ENCODE measurements around the gene MPZL2. TPM values are rescaled to one million over a fixed set of nuclear protein-coding genes. Genes with fewer than 3 reads are reported as not detected.

Gene MPZL2
- total and polyA plus RNA-seq, 12 donors: 0.48 to 14.9 (median 5.1) TPM

DNA sequence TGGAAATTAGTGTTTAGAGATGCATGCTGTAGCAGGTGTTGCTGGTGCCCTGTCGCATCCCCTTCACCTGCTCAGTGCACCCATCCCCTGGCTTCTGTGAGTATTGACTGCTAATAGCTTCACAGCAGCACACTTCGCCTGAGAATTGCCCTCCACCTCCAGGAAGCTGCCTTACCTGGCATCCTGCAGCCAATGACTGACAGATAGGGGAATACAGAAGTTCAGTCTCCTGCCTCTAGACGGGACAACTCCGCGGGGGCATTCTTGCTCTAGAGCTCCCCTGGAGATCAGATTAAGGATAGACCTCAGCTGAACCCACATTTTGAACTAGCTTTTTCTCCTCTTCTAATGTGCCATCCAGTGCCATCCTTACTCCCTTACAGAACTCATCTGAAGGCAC is 31.1 kb upstream of the MPZL2 start:
- no peak overlapping the region for H3K4me3 ChIP-seq
- no peaks in the 10 kb centered on the region for H3K36me3 ChIP-seq (replicated peaks in 1 of 2)
- no peaks in the 10 kb centered on the region for H3K4me1 ChIP-seq (replicated peaks in 1 of 2)
- H3K9me3 ChIP-seq (replicated peaks in 1 of 3): no peaks in the 10 kb centered on the region
- no peak for DNase-seq
- 62 to 79% (median 75%) methylated on average over 5 of the region's 5 CpGs for WGBS, 4 donors
- TF ChIP-seq POLR2A (IDR thresholded peaks at IDR 0.05): no peak
- TF ChIP-seq, protein P1, sequence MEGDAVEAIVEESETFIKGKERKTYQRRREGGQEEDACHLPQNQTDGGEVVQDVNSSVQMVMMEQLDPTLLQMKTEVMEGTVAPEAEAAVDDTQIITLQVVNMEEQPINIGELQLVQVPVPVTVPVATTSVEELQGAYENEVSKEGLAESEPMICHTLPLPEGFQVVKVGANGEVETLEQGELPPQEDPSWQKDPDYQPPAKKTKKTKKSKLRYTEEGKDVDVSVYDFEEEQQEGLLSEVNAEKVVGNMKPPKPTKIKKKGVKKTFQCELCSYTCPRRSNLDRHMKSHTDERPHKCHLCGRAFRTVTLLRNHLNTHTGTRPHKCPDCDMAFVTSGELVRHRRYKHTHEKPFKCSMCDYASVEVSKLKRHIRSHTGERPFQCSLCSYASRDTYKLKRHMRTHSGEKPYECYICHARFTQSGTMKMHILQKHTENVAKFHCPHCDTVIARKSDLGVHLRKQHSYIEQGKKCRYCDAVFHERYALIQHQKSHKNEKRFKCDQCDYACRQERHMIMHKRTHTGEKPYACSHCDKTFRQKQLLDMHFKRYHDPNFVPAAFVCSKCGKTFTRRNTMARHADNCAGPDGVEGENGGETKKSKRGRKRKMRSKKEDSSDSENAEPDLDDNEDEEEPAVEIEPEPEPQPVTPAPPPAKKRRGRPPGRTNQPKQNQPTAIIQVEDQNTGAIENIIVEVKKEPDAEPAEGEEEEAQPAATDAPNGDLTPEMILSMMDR (IDR thresholded peaks at IDR 0.05): no peak
- intact Hi-C loops (cut with DNase I): no loop called here
- H3K27ac ChIP-seq: no peak overlapping the region
- peaks cover 3% of the 10 kb centered on the region for H3K27me3 ChIP-seq

DNA sequence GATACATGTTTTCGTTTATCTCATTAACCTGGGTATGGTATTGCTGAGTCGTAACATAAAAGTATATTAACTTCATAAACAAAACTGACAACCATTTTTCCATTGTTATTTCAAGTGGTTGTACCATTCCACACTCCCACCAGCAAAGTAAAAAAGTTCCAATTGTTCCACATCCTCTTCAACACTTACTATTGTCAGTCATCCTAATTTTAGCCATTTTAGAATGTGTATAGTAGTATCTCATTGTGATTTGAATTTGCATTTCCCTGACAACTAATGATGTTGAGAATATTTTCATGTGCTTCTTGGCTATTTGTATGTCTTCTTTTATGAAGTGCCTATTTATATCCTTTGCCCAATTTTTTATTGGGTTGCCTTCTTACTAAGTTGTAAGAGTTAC is 30.0 kb upstream of the MPZL2 start:
- TF ChIP-seq, protein P1 (IDR thresholded peaks at IDR 0.05): no peak
- no peak for TF ChIP-seq POLR2A (IDR thresholded peaks at IDR 0.05)
- no peak for DNase-seq
- Histone ChIP-seq H3K4me1 (replicated peaks in 1 of 2) (no peaks in the 10 kb centered on the region), H3K9me3 (replicated peaks in 1 of 3) (no peaks in the 10 kb centered on the region), H3K27ac (no peak overlapping the region), H3K4me3 (no peak overlapping the region), H3K36me3 (replicated peaks in 1 of 2) (no peaks in the 10 kb centered on the region), H3K27me3 (peaks cover 3% of the 10 kb centered on the region)
- intact Hi-C loops (cut with DNase I): no loop called here
- 80 to 86% (median 83%) methylated on average over 2 of the region's 2 CpGs for WGBS, 4 donors

DNA sequence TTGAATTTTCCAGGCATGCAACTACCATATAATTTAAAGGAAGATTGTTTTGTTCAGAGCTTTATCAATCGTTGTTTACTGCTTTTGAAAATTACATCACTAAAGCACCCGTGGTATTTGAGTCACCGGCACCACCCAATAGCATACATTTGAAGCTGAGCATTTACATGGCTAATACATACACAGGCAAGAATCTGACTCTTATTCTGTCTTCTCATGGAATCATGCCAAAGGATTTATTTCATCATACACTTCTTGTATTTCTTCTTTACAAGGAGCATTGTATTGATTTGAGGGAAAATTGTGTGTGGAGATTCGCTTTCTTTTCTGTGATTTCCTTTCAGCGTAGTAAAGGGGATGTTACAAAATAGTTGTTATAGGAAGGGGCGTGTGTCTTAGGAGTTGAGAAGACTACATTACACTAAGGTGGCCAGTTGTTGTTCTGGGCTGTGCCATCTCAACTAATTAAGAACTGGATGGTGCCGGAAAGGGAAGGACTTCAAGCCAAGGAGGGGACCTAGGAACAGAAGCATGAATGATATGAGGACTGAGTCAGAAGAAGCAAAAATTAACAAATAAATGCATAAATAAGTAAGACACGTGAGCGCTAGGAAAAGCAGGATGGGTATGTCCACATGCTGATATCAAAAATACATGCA is 27.5 kb upstream of the MPZL2 start:
- Histone ChIP-seq H3K27ac (no peak overlapping the region), H3K4me3 (no peak overlapping the region), H3K27me3 (peaks cover 3% of the 10 kb centered on the region), H3K36me3 (replicated peaks in 1 of 2) (no peaks in the 10 kb centered on the region), H3K9me3 (replicated peaks in 1 of 3) (no peaks in the 10 kb centered on the region), H3K4me1 (replicated peaks in 1 of 2) (no peaks in the 10 kb centered on the region)
- intact Hi-C loops (cut with DNase I): no loop called here
- TF ChIP-seq POLR2A (IDR thresholded peaks at IDR 0.05): no peak
- TF ChIP-seq, protein P1 (IDR thresholded peaks at IDR 0.05): no peak
- whole genome bisulfite sequencing, 4 donors: 58 to 72% (median 66%) methylated on average over 9 of the region's 9 CpGs
- DNase-seq: no peak

DNA sequence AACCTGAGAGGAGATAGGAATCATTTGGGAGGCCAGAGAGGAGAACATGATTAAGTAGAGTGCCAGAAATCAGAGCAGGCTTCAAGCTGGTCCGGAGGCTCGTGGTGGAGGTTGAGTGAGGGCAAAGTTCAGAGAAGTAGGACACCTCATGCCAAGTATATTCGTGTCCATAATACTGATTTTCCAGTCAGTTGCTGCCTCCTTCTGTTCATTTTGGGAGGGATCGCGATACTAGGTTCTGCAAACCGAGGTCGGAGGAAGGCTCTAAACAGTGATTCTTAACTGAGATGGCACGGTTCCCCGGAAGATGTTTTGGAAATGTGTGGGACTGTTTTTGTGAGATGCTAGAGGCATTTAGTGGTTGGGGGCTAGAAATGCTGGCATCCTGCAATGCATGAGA is 26.8 kb upstream of the MPZL2 start:
- H3K4me1 ChIP-seq (replicated peaks in 1 of 2): no peaks in the 10 kb centered on the region
- no peak for TF ChIP-seq POLR2A (IDR thresholded peaks at IDR 0.05)
- TF ChIP-seq, protein P1 (IDR thresholded peaks at IDR 0.05): peak in 4 of 6 experiments; percentile 30 to 46 (median 42)
- 18 to 26% (median 22%) methylated on average over 8 to 9 of the region's 9 CpGs for WGBS, 4 donors
- no peaks in the 10 kb centered on the region for H3K36me3 ChIP-seq (replicated peaks in 1 of 2)
- peaks cover 3% of the 10 kb centered on the region for H3K27me3 ChIP-seq
- no peaks in the 10 kb centered on the region for H3K9me3 ChIP-seq (replicated peaks in 1 of 3)
- intact Hi-C loops (cut with DNase I): no loop called here
- no peak overlapping the region for H3K4me3 ChIP-seq
- no peak overlapping the region for H3K27ac ChIP-seq
- peak in 3 of 7 donors; percentile 6 to 25 (median 14) for DNase-seq

Measured in adrenal gland (tissue), 12 donors.